Sigmoid colon (tissue), 4 donors: ENCODE results near the gene NEK2.

Source experiments
- CTCF ChIP-seq, 4 experiments: fragments of 450-650 bp in 3 of 4; fragments of 200-600 bp in 1 of 4; IDR thresholded peaks; one replicate each; pipeline ENCODE4 v1.5.1; 2016 to 2019; ENCODE audit warnings: antibody characterized with exemption in 4 of 4, mild to moderate bottlenecking in 3 of 4, moderate library complexity in 2 of 4
- POLR2A ChIP-seq, 2 donors: fragments of 450-650 bp; IDR thresholded peaks; one replicate each; pipeline ENCODE4 v1.6.1; 2016; ENCODE audit warnings: antibody characterized with exemption in 2 of 2, mild to moderate bottlenecking in 2 of 2, moderate library complexity in 2 of 2
- POLR2AphosphoS5 ChIP-seq, 4 donors: sonication (generic); formaldehyde crosslinking; IDR thresholded peaks; one replicate each; pipeline ENCODE4 v1.6.1; 2017; ENCODE audit warnings: antibody characterized with exemption in 4 of 4

- TF ChIP-seq CTCF (IDR thresholded peaks at IDR 0.05) (no peak), POLR2A (IDR thresholded peaks at IDR 0.05) (no peak), POLR2AphosphoS5 (IDR thresholded peaks at IDR 0.05) (peak in 1 of 4 donors; percentile 47)
These were observed 49.3 kb upstream of the NEK2 start for GRCh38 chr1:211724687-211725196.
